ENCODE results near the gene TRIM25.

Gene TRIM25

GRCh38 chr17:56884483-56885311, 29.2 kb downstream of the TRIM25 start (continued):
- TF ChIP-seq ZFP69B (tag by site-specific recombination; IDR thresholded peaks at IDR 0.05) (no peak), YY1 (tag by site-specific recombination; IDR thresholded peaks at IDR 0.05) (no peak), ZNF660 (tag by site-specific recombination; IDR thresholded peaks at IDR 0.05) (no peak), ZNF221 (tag by site-specific recombination; IDR thresholded peaks at IDR 0.05; ENCODE audit: borderline replicate concordance) (no peak), GLIS2 (tag by site-specific recombination; IDR thresholded peaks at IDR 0.05) (no peak), ZSCAN16 (tag by site-specific recombination; IDR thresholded peaks at IDR 0.05) (no peak), ZBTB21 (tag by site-specific recombination; IDR thresholded peaks at IDR 0.05) (no peak), ZBTB7A (tag by site-specific recombination; IDR thresholded peaks at IDR 0.05; ENCODE audit: low read depth) (no peak), ZNF37A (tag by site-specific recombination; IDR thresholded peaks at IDR 0.05) (no peak), ZNF394 (tag by site-specific recombination; IDR thresholded peaks at IDR 0.05; ENCODE audit: borderline replicate concordance) (no peak), ZNF701 (tag by site-specific recombination; IDR thresholded peaks at IDR 0.05) (no peak), PATZ1 (tag by site-specific recombination; IDR thresholded peaks at IDR 0.05) (no peak), HOXC10 (CRISPR knock-in tag; IDR thresholded peaks at IDR 0.05) (no peak)

DNA sequence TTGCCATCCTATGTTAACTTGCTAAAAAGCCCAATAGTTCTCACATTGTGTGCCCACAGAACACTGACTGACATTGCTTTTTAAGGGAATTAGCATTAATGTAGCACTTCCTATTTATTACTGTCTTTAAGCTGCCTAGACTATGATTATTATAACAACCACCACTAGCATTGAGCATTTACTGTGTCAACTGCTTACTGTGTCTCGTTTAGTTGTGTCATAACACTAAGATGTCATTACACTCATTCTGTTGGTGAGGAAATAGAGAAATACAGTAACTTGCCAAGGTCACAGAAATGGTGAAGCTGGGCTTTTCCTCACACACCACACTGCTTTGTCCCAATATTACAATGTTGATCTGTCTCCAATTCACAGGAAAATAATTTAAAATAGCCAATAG, 30.2 kb downstream of the TRIM25 start:
- no peak for TF ChIP-seq ZNF629 (tag by site-specific recombination; IDR thresholded peaks at IDR 0.05)
- TF ChIP-seq ZNF701 (tag by site-specific recombination; IDR thresholded peaks at IDR 0.05): no peak
- TF ChIP-seq ZNF544 (tag by site-specific recombination; IDR thresholded peaks at IDR 0.05): no peak
- TF ChIP-seq ZNF426 (tag by site-specific recombination; IDR thresholded peaks at IDR 0.05): no peak
- TF ChIP-seq ZNF354C (tag by site-specific recombination; IDR thresholded peaks at IDR 0.05; ENCODE audit: borderline replicate concordance, low read depth): no peak
- TF ChIP-seq ZNF311 (tag by site-specific recombination; IDR thresholded peaks at IDR 0.05; ENCODE audit: borderline replicate concordance): no peak
- no peak for TF ChIP-seq GLIS2 (tag by site-specific recombination; IDR thresholded peaks at IDR 0.05)
- no peak for TF ChIP-seq ZFP69B (tag by site-specific recombination; IDR thresholded peaks at IDR 0.05)
- TF ChIP-seq TSHZ1 (tag by site-specific recombination; IDR thresholded peaks at IDR 0.05; ENCODE audit: borderline replicate concordance): no peak
- no peak for TF ChIP-seq ZNF362 (tag by site-specific recombination; IDR thresholded peaks at IDR 0.05)
- no peak for TF ChIP-seq ZNF280C (tag by site-specific recombination; IDR thresholded peaks at IDR 0.05)
- no peak for TF ChIP-seq ZNF521 (tag by site-specific recombination; IDR thresholded peaks at IDR 0.05)
- no peak for TF ChIP-seq AEBP2 (tag by site-specific recombination; IDR thresholded peaks at IDR 0.05; ENCODE audit: borderline replicate concordance)
- no peak overlapping the region for H3K27ac ChIP-seq (ENCODE audit: extremely low read depth, low read depth, low read length)
- POLR2A ChIA-PET: no interaction called here
- CTCF ChIA-PET: no interaction called here
- no peak overlapping the region for H3K4me3 ChIP-seq (ENCODE audit: low read depth, low read length)
- no peaks in the 10 kb centered on the region for H3K4me1 ChIP-seq (ENCODE audit: control insufficient read depth, insufficient read depth, low read length)
- peaks cover 0 to 22% of the 10 kb centered on the region in 2 experiments; a peak in 1 of 3 replicates for H3K36me3 ChIP-seq (ENCODE audit: control insufficient read depth in 2 of 2, insufficient read depth in 1 of 2, low read length in 2 of 2)
- H3K9me3 ChIP-seq (ENCODE audit: control insufficient read depth, insufficient read depth, low read depth, low read length): no peaks in the 10 kb centered on the region
